Keratinocyte (primary cell): ENCODE data around the gene ACSL6.

Source experiments
- EZH2 ChIP-seq: IDR thresholded peaks from one replicate; pipeline ENCODE4 v1.6.1; 2012; ENCODE audit warnings: inconsistent platforms, mild to moderate bottlenecking, low read length, moderate library complexity
- TF ChIP-seq, protein P1 (sequence below), 3 experiments: IDR thresholded peaks in 1 of 3; conservative IDR thresholded peaks in 1 of 3; optimal IDR thresholded peaks in 1 of 3; 2 replicates in 2 of 3; 3 replicates in 1 of 3; pipeline versions ENCODE3 to v1.5.1; 2011; ENCODE audit warnings: low read length in 3 of 3, mild to moderate bottlenecking in 3 of 3, moderate library complexity in 2 of 3, control low read depth in 1 of 3, inconsistent platforms in 1 of 3; ENCODE audit not compliant: insufficient read depth in 2 of 3; ENCODE audit errors: extremely low read depth in 1 of 3

DNA sequence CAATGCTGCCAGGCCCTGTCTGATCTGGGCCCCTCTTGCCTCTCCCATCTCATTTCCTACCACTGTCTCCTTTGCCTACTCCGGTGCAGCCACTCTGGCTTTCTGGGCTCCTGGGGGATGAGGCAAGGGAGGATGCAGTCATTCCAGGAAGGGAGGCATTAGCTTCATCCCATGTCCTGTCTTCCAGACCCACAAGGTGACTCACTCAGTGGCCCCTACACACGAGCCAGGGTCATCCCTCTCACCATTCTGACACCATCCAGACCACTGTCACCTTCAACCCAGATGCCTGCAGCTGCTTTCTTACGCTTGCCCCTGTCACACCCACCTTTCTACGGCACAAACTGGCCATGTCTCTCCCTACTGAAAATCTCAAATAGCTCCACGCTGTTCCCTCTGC, 19.1 kb downstream of the ACSL6 start:
- no peak for TF ChIP-seq EZH2
- TF ChIP-seq, protein P1, sequence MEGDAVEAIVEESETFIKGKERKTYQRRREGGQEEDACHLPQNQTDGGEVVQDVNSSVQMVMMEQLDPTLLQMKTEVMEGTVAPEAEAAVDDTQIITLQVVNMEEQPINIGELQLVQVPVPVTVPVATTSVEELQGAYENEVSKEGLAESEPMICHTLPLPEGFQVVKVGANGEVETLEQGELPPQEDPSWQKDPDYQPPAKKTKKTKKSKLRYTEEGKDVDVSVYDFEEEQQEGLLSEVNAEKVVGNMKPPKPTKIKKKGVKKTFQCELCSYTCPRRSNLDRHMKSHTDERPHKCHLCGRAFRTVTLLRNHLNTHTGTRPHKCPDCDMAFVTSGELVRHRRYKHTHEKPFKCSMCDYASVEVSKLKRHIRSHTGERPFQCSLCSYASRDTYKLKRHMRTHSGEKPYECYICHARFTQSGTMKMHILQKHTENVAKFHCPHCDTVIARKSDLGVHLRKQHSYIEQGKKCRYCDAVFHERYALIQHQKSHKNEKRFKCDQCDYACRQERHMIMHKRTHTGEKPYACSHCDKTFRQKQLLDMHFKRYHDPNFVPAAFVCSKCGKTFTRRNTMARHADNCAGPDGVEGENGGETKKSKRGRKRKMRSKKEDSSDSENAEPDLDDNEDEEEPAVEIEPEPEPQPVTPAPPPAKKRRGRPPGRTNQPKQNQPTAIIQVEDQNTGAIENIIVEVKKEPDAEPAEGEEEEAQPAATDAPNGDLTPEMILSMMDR (optimal IDR thresholded peaks at IDR 0.05 in 1 of 3, IDR thresholded peaks at IDR 0.05 in 1 of 3, conservative IDR thresholded peaks at IDR 0.05 in 1 of 3; ENCODE audit: extremely low read depth in 1 of 3, insufficient read depth in 2 of 3, low read length in 3 of 3): no peak
